HEK293 (cell line): Measurements from ENCODE around the gene ZCCHC14.

ENCODE experiments used
- MYNN ChIP-seq: fragments of 450-650 bp; formaldehyde crosslinking; IDR thresholded peaks from 2 replicates; pipeline ENCODE4 v1.5.1; 2016; ENCODE audit warnings: missing biosample characterization, missing genetic modification characterization, borderline replicate concordance
- YY1 ChIP-seq: fragments of 450-650 bp; formaldehyde crosslinking; IDR thresholded peaks from 2 replicates; pipeline ENCODE4 v1.5.1; 2018; ENCODE audit warnings: missing biosample characterization, missing genetic modification characterization
- ZBTB20 ChIP-seq: fragments of 450-650 bp; formaldehyde crosslinking; IDR thresholded peaks from 2 replicates; pipeline ENCODE4 v1.5.1; 2016; ENCODE audit warnings: missing biosample characterization, missing genetic modification characterization
- ZFP37 ChIP-seq: fragments of 450-650 bp; formaldehyde crosslinking; IDR thresholded peaks from 2 replicates; pipeline ENCODE4 v1.5.1; 2016; ENCODE audit warnings: missing biosample characterization, missing genetic modification characterization
- ZNF18 ChIP-seq: fragments of 450-650 bp; formaldehyde crosslinking; IDR thresholded peaks from 2 replicates; pipeline ENCODE4 v1.5.1; 2016; ENCODE audit warnings: missing biosample characterization, missing genetic modification characterization
- ZNF211 ChIP-seq: fragments of 450-650 bp; formaldehyde crosslinking; IDR thresholded peaks from 2 replicates; pipeline ENCODE4 v1.5.1; 2016; ENCODE audit warnings: low read depth, missing biosample characterization, missing genetic modification characterization
- ZNF214 ChIP-seq: fragments of 450-650 bp; formaldehyde crosslinking; IDR thresholded peaks from 2 replicates; pipeline ENCODE4 v1.5.1; 2017; ENCODE audit warnings: missing biosample characterization, mild to moderate bottlenecking, missing genetic modification characterization, borderline replicate concordance
- ZNF404 ChIP-seq: fragments of 450-650 bp; formaldehyde crosslinking; IDR thresholded peaks from 2 replicates; pipeline ENCODE4 v1.5.1; 2017; ENCODE audit warnings: missing biosample characterization, missing genetic modification characterization
- ZNF623 ChIP-seq: fragments of 450-650 bp; formaldehyde crosslinking; IDR thresholded peaks from 2 replicates; pipeline ENCODE4 v1.5.1; 2016; ENCODE audit warnings: missing biosample characterization, missing genetic modification characterization
- ZNF791 ChIP-seq: fragments of 450-650 bp; formaldehyde crosslinking; IDR thresholded peaks from 2 replicates; pipeline ENCODE4 v1.5.1; 2016; ENCODE audit warnings: missing biosample characterization, missing genetic modification characterization
- TF ChIP-seq, protein P1 (sequence below): fragments of 450-650 bp; formaldehyde crosslinking; IDR thresholded peaks from 2 replicates; pipeline ENCODE4 v1.5.1; 2016; ENCODE audit warnings: missing biosample characterization, missing genetic modification characterization

DNA sequence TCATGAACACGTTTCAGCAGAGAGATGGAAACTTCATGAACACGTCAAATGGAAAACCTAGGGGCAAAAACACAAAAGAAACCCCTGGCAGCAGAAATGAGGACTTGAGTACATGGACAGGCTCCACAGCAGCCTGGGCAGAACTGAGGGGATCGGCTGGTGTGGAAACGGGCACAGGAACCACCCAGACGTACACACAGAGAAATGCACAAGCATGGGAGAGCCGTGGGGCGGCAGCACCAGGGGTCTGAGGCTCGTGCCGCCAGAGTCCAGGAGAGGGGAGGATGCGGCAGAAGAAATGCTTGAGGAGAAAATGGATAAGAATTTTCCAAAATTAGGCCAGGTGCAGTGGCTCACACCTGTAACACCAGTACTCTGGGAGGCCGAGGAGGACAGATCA is 70.7 kb downstream of the ZCCHC14 start:
- TF ChIP-seq ZBTB20 (tag by site-specific recombination) (no peak), ZNF214 (tag by site-specific recombination) (no peak), MYNN (tag by site-specific recombination) (no peak), ZNF791 (tag by site-specific recombination) (no peak), YY1 (tag by site-specific recombination) (no peak), ZNF211 (tag by site-specific recombination) (no peak), ZFP37 (tag by site-specific recombination) (no peak), ZNF18 (tag by site-specific recombination) (no peak), ZNF623 (tag by site-specific recombination) (no peak), ZNF404 (tag by site-specific recombination) (no peak)
- TF ChIP-seq, protein P1, sequence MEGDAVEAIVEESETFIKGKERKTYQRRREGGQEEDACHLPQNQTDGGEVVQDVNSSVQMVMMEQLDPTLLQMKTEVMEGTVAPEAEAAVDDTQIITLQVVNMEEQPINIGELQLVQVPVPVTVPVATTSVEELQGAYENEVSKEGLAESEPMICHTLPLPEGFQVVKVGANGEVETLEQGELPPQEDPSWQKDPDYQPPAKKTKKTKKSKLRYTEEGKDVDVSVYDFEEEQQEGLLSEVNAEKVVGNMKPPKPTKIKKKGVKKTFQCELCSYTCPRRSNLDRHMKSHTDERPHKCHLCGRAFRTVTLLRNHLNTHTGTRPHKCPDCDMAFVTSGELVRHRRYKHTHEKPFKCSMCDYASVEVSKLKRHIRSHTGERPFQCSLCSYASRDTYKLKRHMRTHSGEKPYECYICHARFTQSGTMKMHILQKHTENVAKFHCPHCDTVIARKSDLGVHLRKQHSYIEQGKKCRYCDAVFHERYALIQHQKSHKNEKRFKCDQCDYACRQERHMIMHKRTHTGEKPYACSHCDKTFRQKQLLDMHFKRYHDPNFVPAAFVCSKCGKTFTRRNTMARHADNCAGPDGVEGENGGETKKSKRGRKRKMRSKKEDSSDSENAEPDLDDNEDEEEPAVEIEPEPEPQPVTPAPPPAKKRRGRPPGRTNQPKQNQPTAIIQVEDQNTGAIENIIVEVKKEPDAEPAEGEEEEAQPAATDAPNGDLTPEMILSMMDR (tag by site-specific recombination): no peak
